ENCODE data around the gene CTDP1.

CTDP1 gene

GRCh38 chr18:79797518-79798345 lies 118.1 kb downstream of the CTDP1 start, which contains the start of gene KCNG2:
TSS of gene KCNG2 (plus strand) at chr18:79797938. CDS start at chr18:79863668, 65,730 bp downstream.
- no peak for DNase-seq (ENCODE audit: low spot score)

DNA sequence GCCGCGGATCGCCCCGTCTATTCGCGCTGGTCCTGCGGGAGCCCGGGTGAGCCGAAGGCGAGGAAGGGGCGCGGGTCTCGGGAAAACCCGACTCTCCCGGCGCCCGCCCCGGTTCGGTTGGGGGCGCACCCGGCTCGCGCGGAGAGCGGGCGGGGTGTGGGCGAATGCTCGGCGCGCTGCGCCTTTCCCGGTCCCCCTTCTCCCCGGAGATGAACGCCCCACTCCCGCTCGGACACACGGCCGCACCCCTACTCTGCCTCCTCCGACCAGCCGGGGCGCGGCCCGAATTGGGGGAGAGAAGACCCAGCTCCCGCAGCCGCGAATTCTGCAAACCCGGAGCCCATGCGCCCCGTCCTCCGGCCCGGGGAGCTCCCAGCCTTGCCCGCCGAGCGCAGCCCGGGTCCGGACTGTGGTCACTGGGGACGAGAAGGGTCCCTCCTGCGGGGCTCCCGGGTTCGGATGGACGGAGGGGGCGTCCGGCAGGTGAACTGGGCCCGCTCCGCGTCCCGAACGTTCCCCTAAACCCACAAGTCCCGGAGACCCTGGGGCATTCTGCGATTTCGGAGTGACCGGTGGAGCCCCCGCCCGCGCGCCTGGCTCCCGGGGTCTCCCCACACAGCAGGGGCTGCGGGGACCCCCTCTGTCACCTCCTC lies 118.9 kb downstream of the CTDP1 start:
- DNase-seq (ENCODE audit: low spot score) = no peak

- no peak for DNase-seq (ENCODE audit: low spot score)
Observed at GRCh38 chr18:79798999-79799370, 119.4 kb downstream of the CTDP1 start.

DNA sequence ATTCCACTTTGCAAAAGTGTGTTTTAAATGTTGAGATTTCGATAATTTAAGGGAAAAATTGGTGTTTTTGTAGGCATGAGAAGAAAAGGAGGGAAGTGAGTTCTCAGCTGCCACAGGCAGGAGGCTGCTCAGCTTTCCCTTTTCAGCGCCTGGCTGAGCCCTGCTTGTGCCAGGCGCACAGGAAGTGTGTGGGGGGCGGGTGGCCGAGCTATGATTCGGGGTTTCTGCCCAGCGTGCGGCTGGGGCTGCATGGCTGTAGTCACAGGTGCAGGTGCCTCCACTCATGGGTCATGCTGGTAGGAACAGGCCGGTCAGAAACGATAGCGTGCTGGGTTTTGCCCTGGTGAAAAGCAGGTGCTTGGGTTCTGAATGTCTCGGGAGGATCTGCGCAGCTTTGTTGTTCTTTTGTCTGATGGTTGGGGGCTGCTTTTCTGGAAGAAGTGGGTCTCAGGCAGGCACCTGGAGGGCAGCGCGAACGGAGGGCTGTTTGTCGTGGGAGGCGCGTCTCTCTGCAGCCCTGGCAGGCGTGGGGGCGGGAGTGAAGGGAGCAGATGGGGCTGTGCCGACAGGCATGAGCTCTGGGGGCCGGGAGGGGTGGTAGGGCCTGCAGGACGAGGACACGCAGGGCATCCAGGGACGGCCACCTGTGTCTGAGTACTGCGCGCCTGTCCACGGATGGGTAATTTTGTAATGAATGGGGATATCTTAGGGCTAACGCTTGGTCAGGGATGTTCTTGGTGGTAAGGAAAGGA lies 120.2 kb downstream of the CTDP1 start:
- DNase-seq (ENCODE audit: low spot score) = no peak

DNA sequence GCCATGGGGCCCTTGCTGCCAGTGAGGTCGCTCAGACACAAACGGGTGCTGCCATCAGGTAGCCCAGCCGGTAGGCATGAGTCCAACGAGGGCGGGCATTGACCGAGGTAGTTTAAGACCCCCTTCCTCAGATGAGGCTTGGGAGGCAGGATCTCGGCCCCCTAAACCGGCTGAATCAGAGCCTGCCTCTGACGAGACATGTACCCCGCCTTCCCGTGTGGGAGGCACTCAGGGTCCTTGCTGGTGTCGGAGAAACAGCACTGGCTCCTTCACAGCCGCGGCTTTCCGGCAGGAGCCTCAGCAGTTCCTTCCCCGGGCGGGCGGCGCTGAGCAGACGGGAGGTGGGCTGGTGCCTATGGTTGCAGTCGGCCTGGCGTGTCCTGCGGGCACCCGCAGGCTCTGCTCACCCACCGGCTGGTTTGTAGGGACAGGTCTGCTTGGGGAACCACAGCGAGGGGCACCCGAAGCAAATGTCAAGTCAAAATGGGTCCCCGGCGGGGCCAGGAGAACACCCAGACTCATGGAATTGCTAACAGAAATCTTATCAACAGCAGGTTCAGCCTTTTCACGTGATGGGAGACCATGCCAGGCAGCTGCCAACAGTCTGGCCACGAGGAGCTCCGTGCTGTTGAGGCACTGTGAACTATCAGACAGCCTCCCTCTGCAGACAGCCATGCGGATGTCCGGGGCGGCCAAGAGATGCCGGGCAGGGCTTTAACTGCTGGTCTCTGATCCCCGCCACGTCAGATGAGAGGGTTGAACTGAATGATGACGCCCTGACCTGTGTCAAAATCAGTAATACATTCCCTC lies 121.0 kb downstream of the CTDP1 start:
- no peak for DNase-seq (ENCODE audit: low spot score)

DNA sequence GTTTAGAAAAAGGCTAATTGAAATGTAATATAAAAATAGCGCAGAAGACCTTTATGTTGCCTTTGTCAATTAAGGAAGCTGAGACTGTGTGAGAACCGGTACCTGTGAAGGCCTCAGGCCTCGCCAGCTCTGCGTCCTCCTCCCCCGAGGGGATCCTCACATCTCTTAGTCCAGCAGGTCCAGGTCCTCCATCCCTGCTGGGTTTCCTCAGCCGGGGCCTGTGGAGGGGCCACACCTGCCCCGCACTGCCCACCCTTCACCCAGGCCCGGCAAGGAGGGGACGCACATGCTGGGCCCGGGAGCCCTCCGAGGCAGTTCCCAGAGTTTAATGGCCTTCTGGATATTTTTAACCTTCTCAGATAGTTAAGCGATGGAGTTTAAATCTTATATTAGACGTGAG lies 121.6 kb downstream of the CTDP1 start:
- no peak for DNase-seq (ENCODE audit: low spot score)

DNA sequence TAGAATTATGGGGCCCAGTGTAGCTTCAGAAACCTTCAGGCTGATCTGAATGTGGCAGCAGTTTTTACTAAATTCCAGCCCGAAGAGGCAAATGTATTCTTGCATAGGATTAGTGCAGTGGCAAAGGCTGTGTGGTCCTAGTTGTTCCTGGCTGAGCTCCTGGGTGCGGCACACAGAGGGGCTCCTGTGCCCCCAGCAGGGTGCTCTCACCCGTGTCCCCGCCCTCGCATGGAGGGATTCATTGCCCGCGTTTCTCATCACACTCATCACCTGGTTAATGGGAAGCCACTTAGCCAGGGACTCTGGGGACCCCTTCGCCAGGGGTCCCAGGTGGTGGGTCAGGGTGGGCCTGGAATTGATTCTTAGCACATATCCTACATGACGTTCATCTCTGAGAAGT lies 122.0 kb downstream of the CTDP1 start:
- DNase-seq (ENCODE audit: low spot score) = no peak

DNA sequence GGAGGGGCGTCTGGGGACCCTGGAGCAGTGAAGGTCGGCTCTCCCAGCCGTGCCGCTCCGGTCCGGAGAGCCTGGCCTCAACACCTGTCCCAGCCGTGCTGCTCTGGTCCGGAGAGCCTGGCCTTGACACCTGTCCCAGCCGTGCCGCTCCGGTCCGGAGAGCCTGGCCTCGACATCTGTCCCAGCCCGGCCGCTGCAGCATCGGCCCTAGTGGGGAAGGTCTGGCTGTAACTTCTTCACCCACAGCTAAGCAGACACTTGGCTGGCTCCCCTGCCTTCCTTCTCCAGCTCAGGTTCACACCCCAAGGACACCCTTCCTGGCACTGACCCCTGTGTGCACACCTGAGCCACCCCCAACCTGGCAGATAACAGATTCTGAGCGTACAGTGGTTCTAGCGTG lies 122.7 kb downstream of the CTDP1 start:
- no peak for DNase-seq (ENCODE audit: low spot score)

DNA sequence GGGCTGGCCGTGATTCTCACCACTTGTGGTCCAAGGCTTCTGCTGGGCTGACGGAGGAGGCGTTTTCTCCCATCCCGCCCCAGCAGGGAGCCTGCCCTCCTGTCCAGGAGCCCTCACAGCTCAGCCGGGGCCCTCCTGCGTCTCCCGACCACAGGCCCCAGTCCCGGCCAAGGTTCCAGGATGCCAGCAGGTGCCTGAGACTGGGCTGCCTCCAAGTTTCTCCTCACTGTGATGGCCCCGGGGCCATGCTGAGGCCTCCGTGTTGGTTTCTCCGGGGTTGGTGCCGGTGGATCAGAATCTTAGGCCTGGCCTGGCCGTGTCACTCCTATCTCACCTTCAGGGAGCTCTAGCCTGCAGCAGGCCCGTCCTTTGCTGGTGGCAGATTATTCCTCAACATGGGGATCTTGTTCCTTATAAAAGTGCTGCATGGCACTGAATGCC lies 124.0 kb downstream of the CTDP1 start:
- no peak for DNase-seq (ENCODE audit: low spot score)

Measured in LoVo (cell line).